DMS 273 (cell line): ENCODE measurements around the gene NUBPL.
"Not testable (repeated sequence)": the region's sequence is repeated elsewhere in the genome, so short reads cannot be mapped to it uniquely, and the experiment has no call there.

Experiments
- DNase-seq: peaks from one replicate; lab custom pipeline; 2025; ENCODE audit not compliant: unreplicated experiment; lab: John Stamatoyannopoulos, UW

The NUBPL gene

GRCh38 chr14:31797946-31798345 is 236.7 kb downstream of the NUBPL start:
- DNase-seq = not testable (repeated sequence)

- DNase-seq = no peak
These were observed 241.6 kb downstream of the NUBPL start for GRCh38 chr14:31802838-31803237.

GRCh38 chr14:31806249-31806648 is 245.0 kb downstream of the NUBPL start:
- DNase-seq = no peak

- not testable (repeated sequence) for DNase-seq
These were observed 250.8 kb downstream of the NUBPL start for GRCh38 chr14:31811693-31812628.

GRCh38 chr14:31813724-31814490 is 252.7 kb downstream of the NUBPL start:
- not testable (repeated sequence) for DNase-seq

- DNase-seq = peak; percentile 27
These were observed 258.1 kb downstream of the NUBPL start for GRCh38 chr14:31819281-31819680.

GRCh38 chr14:31825459-31825858 is 264.3 kb downstream of the NUBPL start:
- DNase-seq = no peak

GRCh38 chr14:31827325-31827724 is 266.1 kb downstream of the NUBPL start:
- DNase-seq = no peak

GRCh38 chr14:31828946-31829868 is 268.0 kb downstream of the NUBPL start:
- peak; percentile 8 for DNase-seq

- no peak for DNase-seq
These were observed 273.4 kb downstream of the NUBPL start for GRCh38 chr14:31834616-31835015.

GRCh38 chr14:31835049-31835448 is 273.8 kb downstream of the NUBPL start:
- DNase-seq = no peak

GRCh38 chr14:31837031-31837430 is 275.8 kb downstream of the NUBPL start:
- no peak for DNase-seq

- DNase-seq = no peak
These were observed 281.7 kb downstream of the NUBPL start for GRCh38 chr14:31842899-31843298.

GRCh38 chr14:31843361-31844091 is 282.3 kb downstream of the NUBPL start:
- no peak for DNase-seq

- DNase-seq = no peak
These were observed 293.4 kb downstream of the NUBPL start for GRCh38 chr14:31854508-31855075.

- no peak for DNase-seq
These were observed 294.1 kb downstream of the NUBPL start for GRCh38 chr14:31855262-31855661.

GRCh38 chr14:31856003-31856402 is 294.8 kb downstream of the NUBPL start:
- not testable (repeated sequence) for DNase-seq

GRCh38 chr14:31858868-31859267 is 297.7 kb downstream of the NUBPL start:
- no peak for DNase-seq

- DNase-seq = no peak
These were observed 304.0 kb downstream of the NUBPL start for GRCh38 chr14:31864937-31865855.
